Ovary (tissue), 9 donors: ENCODE results near the gene C1orf74. TPM values are rescaled to one million over a fixed set of nuclear protein-coding genes. Genes with fewer than 3 reads are reported as not detected.

Experiments used
- DNase-seq, 5 donors: peaks; one replicate each; pipeline ENCODE4 v3.0.0-alpha.2; 2019 to 2020
- H3K27ac ChIP-seq, 2 donors: fragments of 200-600 bp; one replicate each; pipeline versions ENCODE4 v1.5.1 to v1.8.0; 2019 to 2022
- H3K27me3 ChIP-seq: fragments of 200-600 bp; one replicate; pipeline ENCODE4 v1.8.0; 2022
- H3K36me3 ChIP-seq: fragments of 200-600 bp; sonication (generic); one replicate; pipeline ENCODE4 v1.5.1; 2019
- H3K4me1 ChIP-seq: one replicate; pipeline ENCODE4 v1.8.1; 2013; ENCODE audit warnings: mild to moderate bottlenecking, moderate library complexity; ENCODE audit not compliant: insufficient read depth
- H3K4me3 ChIP-seq: fragments of 200-600 bp; sonication (generic); one replicate; pipeline ENCODE4 v1.5.1; 2017
- H3K9me3 ChIP-seq, 2 donors: fragments of 200-600 bp in 1 of 2; sonication (generic) in 1 of 2; one replicate each; pipeline versions ENCODE4 v1.5.1 to v1.8.1; 2013 to 2019; ENCODE audit warnings: mild to moderate bottlenecking in 1 of 2, moderate library complexity in 1 of 2
- CTCF ChIP-seq, 3 donors: fragments of 450-650 bp in 2 of 3; fragments of 200-600 bp in 1 of 3; IDR thresholded peaks; one replicate each; pipeline versions ENCODE4 v1.5.1 to v1.8.0; 2016 to 2022; ENCODE audit warnings: antibody characterized with exemption in 3 of 3, mild to moderate bottlenecking in 1 of 3
- EP300 ChIP-seq: sonication (generic); formaldehyde crosslinking; IDR thresholded peaks from one replicate; pipeline ENCODE4 v1.6.1; 2017; ENCODE audit warnings: antibody characterized with exemption
- POLR2A ChIP-seq: fragments of 450-650 bp; IDR thresholded peaks from one replicate; pipeline ENCODE4 v1.6.1; 2017; ENCODE audit warnings: antibody characterized with exemption, mild to moderate bottlenecking, moderate library complexity
- WGBS, 3 donors: extraction: QIAGEN DNeasy Blood & Tissue Kit in 1 of 3; methylation state at CpG; one replicate each; pipeline versions ENCODE4 v1.1.5 to v1.1.7; 2013 to 2017; 5-methylcytosine and 5-hydroxymethylcytosine counted together
- intact Hi-C, 4 donors: fragments of 100-400 bp; cut with DNase I; formaldehyde crosslinking; loops; one replicate each; pipeline versions ENCODE4 v1.11.0 to v1.15.1; 2022 to 2023
- polyA plus RNA-seq, 2 donors: library from polyadenylated mRNA; stranded (reverse); fragments of 200-250 nt in 1 of 2; fragments of 350-450 nt in 1 of 2; fragmentation: Illumina TruSeq in 1 of 2; extraction: RNeasy Lipid Tissue Mini Kit (QIAGEN cat#74804) in 1 of 2; gene quantifications; one replicate each; pipeline ENCODE4 v1.2.3, GENCODE V29; 2013 to 2014
- total RNA-seq, 7 donors: library from RNA; depleted of rRNA in 2 of 7; stranded (reverse); fragments of >200 nt in 2 of 7; fragmentation: NEBNext Ultra II Directional in 3 of 7; extraction: Animal tissue kit (Norgen Biotek cat#: 25700) in 3 of 7; gene quantifications; one replicate each; pipeline versions ENCODE4 v1.1.0 to v1.2.4, GENCODE V29; 2016 to 2023
- donor health status: DM: no; HTN: no; CAD: no; lungs with moderate emphysema.
- donor health status: DM: no; HTN: no; CAD: no.
- donor health status: Bipolar disorder and iron deficiency.
- donor health status: DM: yes; HTN: yes; CAD: no.
- donor health status: DM: no; HTN: no; CAD: no.
- donor health status: DM: yes; HTN: yes; CAD: no.

C1orf74 gene
- total and polyA plus RNA-seq, 9 donors: 0.62 to 2.5 (median 1.4) TPM

GRCh38 chr1:209780268-209780667 lies 4.1 kb downstream of the C1orf74 start:
- no peak for TF ChIP-seq EP300
- no peak for TF ChIP-seq POLR2A
- TF ChIP-seq CTCF (IDR thresholded peaks at IDR 0.05): no peak
- Histone ChIP-seq H3K27ac (no peak overlapping the region), H3K36me3 (no peaks in the 10 kb centered on the region), H3K4me1 (peaks cover 5% of the 10 kb centered on the region), H3K4me3 (no peak overlapping the region), H3K9me3 (no peaks in the 10 kb centered on the region), H3K27me3 (no peaks in the 10 kb centered on the region)
- 82 to 87% (median 82%) methylated on average over 4 of the region's 4 CpGs for WGBS, 3 donors
- intact Hi-C loops: no loop called here
- DNase-seq: no peak

GRCh38 chr1:209778102-209778501 lies 6.3 kb downstream of the C1orf74 start:
- no peaks in the 10 kb centered on the region for H3K27me3 ChIP-seq
- TF ChIP-seq EP300 (no peak), CTCF (IDR thresholded peaks at IDR 0.05) (no peak), POLR2A (no peak)
- no peak overlapping the region for H3K4me3 ChIP-seq
- 93 to 94% (median 94%) methylated on average over 1 of the region's 1 CpG for WGBS, 3 donors
- intact Hi-C loops: no loop called here
- no peaks in the 10 kb centered on the region for H3K36me3 ChIP-seq
- no peak for DNase-seq
- no peak overlapping the region for H3K27ac ChIP-seq
- H3K9me3 ChIP-seq: no peaks in the 10 kb centered on the region
- no peaks in the 10 kb centered on the region for H3K4me1 ChIP-seq

GRCh38 chr1:209777587-209777986 lies 6.8 kb downstream of the C1orf74 start:
- no peak for TF ChIP-seq CTCF (IDR thresholded peaks at IDR 0.05)
- no peak for TF ChIP-seq POLR2A
- TF ChIP-seq EP300: no peak
- H3K27ac ChIP-seq: no peak overlapping the region
- no peak overlapping the region for H3K4me3 ChIP-seq
- no peaks in the 10 kb centered on the region for H3K9me3 ChIP-seq
- H3K4me1 ChIP-seq: no peaks in the 10 kb centered on the region
- intact Hi-C loops: no loop called here
- no peaks in the 10 kb centered on the region for H3K36me3 ChIP-seq
- no peak for DNase-seq
- no peaks in the 10 kb centered on the region for H3K27me3 ChIP-seq
- WGBS, 3 donors: 80 to 83% (median 81%) methylated on average over 2 of the region's 2 CpGs

- WGBS, 3 donors: 54 to 71% (median 58%) methylated on average over 2 of the region's 2 CpGs
- no peaks in the 10 kb centered on the region for H3K9me3 ChIP-seq
- intact Hi-C loops: no loop called here
- no peak overlapping the region for H3K4me3 ChIP-seq
- H3K27ac ChIP-seq: no peak overlapping the region
- no peaks in the 10 kb centered on the region for H3K36me3 ChIP-seq
- no peaks in the 10 kb centered on the region for H3K27me3 ChIP-seq
- TF ChIP-seq EP300 (no peak), POLR2A (no peak), CTCF (IDR thresholded peaks at IDR 0.05) (no peak)
- DNase-seq: no peak
- no peaks in the 10 kb centered on the region for H3K4me1 ChIP-seq
Observed at GRCh38 chr1:209775678-209776077, 8.7 kb downstream of the C1orf74 start.

GRCh38 chr1:209774592-209774991 lies 9.8 kb downstream of the C1orf74 start:
- H3K4me3 ChIP-seq: no peak overlapping the region
- no peaks in the 10 kb centered on the region for H3K36me3 ChIP-seq
- intact Hi-C loops: no loop called here
- H3K9me3 ChIP-seq: no peaks in the 10 kb centered on the region
- no peak for TF ChIP-seq EP300
- H3K4me1 ChIP-seq: peaks cover under 1% of the 10 kb centered on the region
- 83 to 84% (median 84%) methylated on average over 1 of the region's 1 CpG for WGBS, 3 donors
- no peak for DNase-seq
- no peak overlapping the region for H3K27ac ChIP-seq
- H3K27me3 ChIP-seq: no peaks in the 10 kb centered on the region
